Adipose tissue (tissue), 3 donors: Measurements from ENCODE around the gene ZCRB1. TPM values are rescaled to one million over a fixed set of nuclear protein-coding genes. Genes with fewer than 3 reads are reported as not detected.

ENCODE experiments used
- H3K27ac ChIP-seq: one replicate; pipeline ENCODE4 v1.5.1; 2013; ENCODE audit warnings: low read depth, low read length
- WGBS, 3 donors: extraction: QIAGEN DNeasy Blood & Tissue Kit; methylation state at CpG; one replicate each; pipeline ENCODE4 v1.1.7; 2013; 5-methylcytosine and 5-hydroxymethylcytosine counted together
- polyA plus RNA-seq, 3 donors: library from polyadenylated mRNA; stranded (reverse); fragments of 200-250 nt; gene quantifications; one replicate each; pipeline ENCODE4 v1.2.3, GENCODE V29; 2013
- donor health status: healthy with polysubstance abuse.
- donor health status: Bipolar disorder and iron deficiency.
- donor health status: healthy.

ZCRB1 gene
- polyA plus RNA-seq, 3 donors = 17.7 to 60.2 (median 27.5) TPM

DNA sequence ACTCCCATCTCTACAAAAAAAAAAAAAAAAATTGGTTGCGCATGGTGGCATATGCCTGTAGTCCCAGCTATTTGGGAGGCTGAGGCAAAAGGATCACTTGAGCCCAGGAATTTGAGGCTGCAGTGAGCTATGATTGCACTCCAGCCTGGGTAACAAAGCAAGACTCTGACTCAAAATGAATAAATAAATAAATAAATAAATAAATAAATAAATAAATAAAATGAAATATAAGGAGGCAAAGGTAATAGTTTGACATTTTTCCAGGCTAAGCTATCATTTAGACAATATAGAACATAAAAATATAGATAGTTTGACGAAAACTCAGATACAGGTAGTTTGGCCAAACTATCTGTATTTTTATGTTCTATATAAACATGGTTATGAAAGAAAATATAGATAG is 40.5 kb downstream of the ZCRB1 start:
- no peak overlapping the region for H3K27ac ChIP-seq
- 96 to 98% (median 97%) methylated on average over 2 of the region's 2 CpGs for WGBS, 3 donors

DNA sequence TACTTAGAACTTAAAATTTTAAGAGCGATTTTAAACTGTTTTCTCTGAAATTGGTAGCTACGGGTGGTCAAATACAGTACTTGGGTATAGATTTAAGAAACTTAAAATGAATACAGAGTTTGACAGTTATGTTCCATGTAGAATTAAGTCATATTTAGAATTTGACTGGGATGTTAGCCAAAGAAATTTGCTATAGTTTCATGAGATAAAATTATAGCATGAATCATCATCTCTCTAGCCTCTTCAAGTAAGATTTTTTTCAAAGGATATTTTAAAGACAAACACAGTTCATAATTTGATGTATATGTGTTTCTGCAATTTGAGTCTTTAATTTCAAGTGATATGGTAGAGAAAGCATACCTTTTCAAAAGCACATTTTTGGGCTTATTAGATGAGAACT is 41.0 kb downstream of the ZCRB1 start:
- H3K27ac ChIP-seq = no peak overlapping the region
- 79 to 80% (median 80%) methylated on average over 2 of the region's 2 CpGs for WGBS, 3 donors

DNA sequence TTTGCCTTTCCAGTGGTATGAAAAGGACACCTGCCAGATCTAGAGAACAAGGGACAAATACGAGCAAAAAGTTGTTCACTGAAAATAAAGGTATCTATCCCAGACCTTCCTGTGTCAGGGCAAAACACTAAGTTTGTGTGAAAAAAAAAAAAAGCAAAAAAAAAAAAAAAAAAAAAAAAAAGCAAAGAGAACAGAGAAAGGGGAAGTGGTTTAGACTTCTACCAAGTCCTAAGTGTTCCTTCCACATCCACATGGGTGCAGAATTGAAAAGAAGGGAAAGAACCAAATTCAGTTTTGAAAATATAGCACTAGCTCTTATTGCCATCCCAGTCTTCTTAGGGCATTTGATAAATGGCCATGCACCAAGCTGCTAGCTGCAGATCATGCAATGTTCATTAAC is 41.7 kb downstream of the ZCRB1 start:
- WGBS, 3 donors = 55 to 89% (median 55%) methylated on average over 1 of the region's 1 CpG

DNA sequence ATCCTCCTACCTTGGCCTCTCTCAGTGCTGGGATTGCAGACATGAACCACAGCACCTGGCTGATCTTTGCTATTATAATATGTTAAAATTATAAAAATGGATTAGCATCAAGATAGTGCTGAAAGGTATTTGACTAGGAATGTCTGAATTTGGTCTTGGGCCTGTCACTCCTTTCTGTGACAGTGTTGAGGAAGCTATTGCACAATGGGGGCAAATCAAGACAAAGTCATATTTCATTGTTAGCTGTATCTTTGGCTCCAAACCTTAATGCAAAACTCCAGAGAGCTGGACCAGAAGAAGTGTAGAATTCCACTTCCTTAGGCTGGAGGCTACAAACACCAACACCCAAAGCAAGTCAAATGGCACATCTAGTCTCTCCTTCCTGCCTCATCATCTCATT is 42.2 kb downstream of the ZCRB1 start:
- no peak overlapping the region for H3K27ac ChIP-seq

More for the DNA sequence above, 41.7 kb downstream of the ZCRB1 start:
- no peak overlapping the region for H3K27ac ChIP-seq

DNA sequence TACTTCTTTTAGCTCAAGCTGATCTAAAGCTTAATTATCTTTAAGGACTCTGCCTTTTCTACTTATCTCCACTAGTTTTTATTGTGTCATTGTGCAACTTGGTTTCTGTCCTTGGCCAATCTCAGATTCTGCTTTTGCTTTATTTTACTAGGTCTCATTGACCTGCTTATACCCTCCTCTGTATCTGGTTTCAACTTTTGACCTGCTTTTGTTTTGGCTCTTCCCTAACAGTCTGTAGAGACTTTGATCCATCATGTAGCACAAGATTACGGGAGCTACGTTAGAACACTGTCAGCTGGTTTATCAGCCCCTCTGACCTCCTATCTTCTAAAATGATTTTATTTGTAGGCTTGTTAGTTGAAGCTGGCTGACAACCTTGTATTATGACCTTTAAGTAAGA is 43.6 kb downstream of the ZCRB1 start:
- WGBS, 3 donors = 54 to 81% (median 74%) methylated on average over 2 of the region's 2 CpGs
- H3K27ac ChIP-seq = no peak overlapping the region

DNA sequence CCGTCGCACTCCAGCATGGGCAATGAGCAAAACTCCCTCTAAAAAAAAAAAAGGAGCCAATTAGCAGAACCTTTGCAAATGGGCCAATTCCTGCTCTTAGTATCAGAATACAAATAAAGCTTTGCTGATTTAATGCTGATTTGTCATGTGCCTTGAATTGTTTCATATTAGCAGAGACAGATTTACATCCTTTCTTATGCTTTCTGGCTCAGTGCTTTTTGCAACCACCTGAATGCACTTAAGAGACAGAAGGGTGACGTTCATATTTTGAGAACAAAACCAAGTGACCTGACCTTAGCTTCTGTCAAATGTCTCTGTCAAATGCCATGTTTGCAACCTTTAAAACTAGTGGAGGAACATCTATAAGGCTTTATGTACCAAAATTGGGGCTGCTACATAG is 44.0 kb downstream of the ZCRB1 start:
- 69 to 86% (median 82%) methylated on average over 3 of the region's 3 CpGs for WGBS, 3 donors
- no peak overlapping the region for H3K27ac ChIP-seq

DNA sequence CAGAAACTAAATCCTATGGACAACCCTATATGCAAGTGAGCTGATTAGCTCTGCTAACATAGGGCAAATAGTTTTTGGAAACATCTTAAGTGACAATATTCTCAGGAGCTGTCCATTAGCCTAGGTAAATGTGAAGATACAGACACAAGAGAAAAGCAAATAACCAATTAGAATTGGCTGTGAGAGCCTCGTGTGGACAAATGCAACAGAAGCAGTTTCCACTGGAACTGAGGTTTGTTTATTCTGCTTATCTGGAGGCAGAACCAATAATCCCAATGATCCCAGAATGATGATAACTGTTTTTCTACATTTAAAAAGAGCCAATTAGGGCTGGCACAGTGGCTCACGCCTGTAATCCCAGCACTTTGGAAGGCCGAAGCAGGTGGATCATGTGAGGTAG is 44.6 kb downstream of the ZCRB1 start:
- WGBS, 3 donors = 21 to 62% (median 52%) methylated on average over 3 of the region's 3 CpGs
- no peak overlapping the region for H3K27ac ChIP-seq

DNA sequence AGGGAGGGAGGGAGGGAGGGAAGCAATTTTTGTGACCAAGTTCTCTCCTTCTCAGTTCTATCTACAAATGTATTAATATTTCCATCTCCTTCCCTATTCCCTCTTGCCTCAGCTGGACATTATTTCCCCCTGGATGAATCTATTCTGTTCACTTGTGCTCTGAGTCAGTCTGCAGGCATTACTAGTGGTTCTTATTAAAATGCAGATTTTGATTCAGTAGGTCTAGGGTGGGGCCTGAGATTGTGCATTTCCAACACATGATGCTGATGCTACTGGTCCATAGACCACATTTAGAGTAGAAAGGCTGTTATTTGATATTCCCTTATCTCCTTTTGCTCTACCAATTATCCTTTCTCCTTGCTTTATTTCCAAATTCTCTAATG is 47.8 kb downstream of the ZCRB1 start:
- H3K27ac ChIP-seq = no peak overlapping the region

DNA sequence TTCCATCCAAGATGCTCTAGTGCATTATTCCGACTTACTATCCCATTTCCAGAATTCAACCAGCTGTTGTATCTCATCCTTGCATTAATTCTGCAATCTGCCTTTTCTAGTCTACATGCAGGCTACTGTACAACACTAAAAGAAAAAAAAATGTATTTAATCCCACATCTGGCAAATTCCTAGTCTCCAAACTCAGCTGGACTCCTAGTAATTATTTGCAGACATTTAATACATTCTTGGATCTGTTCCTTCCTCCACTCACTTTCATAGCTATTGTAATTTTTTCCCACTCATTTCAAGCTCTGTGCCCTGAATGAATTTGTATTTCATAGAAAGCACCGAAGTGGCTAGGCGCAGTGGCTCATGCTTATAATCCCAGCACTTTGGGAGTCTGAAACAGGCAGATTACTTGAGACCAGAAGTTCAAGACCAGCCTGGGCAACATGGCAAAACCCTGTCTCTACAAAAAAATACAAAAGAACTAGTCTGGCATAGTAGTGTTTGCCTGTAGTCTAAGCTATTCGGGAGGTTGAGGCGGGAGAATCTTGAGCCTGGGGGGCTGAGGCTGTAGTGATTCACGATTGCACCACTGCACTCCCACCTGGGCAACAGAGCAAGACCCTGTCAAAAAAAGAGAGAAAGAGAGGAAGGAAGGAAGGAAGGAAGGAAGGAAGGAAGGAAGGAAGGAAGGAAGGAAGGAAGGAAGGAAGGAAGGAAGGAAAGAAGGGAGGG is 48.3 kb downstream of the ZCRB1 start:
- 72 to 82% (median 75%) methylated on average over 6 of the region's 6 CpGs for WGBS, 3 donors
- no peak overlapping the region for H3K27ac ChIP-seq

DNA sequence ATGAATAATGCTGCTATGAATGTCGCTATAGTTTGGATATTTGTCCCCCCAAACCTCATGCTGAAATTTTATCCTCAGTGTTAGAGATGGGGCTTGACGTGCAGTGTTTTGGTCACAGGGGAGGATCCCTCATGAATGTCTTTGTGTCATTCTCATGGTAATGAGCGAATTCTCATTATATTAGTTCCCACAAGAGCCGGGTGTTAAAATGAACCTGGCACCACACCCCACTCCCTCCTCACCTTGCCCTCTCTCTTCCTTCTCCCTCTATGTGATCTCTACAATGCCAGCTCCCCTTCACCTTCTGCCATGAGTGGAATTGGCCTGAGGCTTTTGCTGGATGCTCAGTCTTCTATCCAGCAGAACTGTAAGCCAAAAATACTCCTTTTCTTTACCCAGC is 50.4 kb downstream of the ZCRB1 start:
- no peak overlapping the region for H3K27ac ChIP-seq
- 92 to 96% (median 95%) methylated on average over 4 of the region's 4 CpGs for WGBS, 3 donors

DNA sequence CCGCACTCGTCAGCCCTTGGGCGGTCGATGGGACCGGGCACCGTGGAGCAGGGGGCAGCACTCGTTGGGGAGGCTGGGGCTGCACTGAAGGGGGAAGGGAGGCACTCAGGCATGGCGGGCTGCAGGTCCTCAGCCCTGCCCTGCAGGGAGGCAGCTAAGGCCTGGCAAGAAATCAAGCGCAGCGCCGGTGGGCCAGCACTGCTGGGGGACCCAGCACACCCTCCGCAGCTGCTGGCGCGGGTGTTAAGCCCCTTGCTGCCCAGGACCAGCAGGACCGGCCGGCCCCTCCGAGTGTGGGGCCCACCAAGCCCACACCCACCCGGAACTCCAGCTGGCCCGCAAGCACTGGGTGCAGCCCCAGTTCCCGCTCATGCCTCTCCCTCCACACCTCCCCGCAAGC is 52.2 kb downstream of the ZCRB1 start:
- no peak overlapping the region for H3K27ac ChIP-seq
- WGBS, 3 donors = 92 to 99% (median 95%) methylated on average over 13 to 21 of the region's 21 CpGs

DNA sequence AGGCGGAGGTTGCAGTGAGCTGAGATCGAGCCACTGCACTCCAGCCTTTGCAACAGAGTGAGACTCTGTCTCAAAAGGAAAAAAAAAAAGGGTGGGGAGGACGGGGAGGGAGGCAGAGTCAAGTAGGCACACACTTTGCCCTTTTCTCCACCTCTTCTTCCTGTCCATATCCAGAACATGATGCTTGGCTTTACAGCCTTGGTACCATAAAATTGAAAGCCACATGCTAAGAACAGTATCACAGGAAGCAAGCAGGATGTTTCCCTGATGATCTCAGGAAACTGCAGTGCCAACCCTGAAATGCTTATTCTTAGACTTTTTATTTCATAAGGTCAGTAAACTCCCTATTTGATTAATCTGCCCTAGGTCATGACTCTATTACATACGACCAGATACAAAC is 55.3 kb downstream of the ZCRB1 start:
- WGBS, 3 donors = 53 to 64% (median 53%) methylated on average over 4 of the region's 4 CpGs
- no peak overlapping the region for H3K27ac ChIP-seq

DNA sequence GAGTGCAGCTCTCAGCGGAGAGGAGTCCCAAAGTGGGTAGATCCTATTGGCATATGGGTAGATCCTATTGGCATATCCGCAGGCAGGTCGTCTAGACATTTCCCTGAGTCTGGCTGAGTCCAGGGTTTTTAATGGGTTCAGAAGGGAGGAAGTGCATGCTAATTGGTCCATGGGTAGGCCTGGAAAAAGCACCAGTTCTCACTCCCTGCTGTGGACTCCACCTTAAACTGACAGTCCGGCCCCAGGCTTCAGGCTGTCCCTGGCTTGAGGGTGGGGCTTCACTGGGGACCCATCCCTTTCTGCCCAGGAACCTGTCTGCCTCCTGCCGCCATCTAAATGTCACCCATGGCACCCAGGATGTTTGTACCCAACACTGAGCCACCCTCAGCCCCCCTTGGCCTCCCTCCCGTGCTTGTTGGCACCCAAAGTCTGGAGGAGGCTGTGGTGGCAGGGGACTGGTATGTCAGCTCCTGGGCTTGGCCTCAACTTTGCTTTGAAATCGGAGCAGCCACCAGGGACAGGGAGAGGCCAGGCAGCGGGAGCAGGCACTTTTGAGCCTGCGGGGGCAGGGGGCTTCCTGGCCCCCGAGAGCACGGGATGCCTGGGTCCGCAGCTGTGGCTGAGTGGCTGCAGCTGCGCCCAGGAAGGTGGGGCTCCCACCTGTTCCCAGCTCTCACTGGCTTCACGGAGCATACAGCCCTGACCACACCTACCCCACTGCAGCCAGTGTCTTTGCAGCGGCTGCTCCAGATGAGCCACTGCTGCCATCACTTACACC is 58.3 kb downstream of the ZCRB1 start:
- WGBS, 3 donors = 88 to 89% (median 88%) methylated on average over 15 of the region's 15 CpGs

DNA sequence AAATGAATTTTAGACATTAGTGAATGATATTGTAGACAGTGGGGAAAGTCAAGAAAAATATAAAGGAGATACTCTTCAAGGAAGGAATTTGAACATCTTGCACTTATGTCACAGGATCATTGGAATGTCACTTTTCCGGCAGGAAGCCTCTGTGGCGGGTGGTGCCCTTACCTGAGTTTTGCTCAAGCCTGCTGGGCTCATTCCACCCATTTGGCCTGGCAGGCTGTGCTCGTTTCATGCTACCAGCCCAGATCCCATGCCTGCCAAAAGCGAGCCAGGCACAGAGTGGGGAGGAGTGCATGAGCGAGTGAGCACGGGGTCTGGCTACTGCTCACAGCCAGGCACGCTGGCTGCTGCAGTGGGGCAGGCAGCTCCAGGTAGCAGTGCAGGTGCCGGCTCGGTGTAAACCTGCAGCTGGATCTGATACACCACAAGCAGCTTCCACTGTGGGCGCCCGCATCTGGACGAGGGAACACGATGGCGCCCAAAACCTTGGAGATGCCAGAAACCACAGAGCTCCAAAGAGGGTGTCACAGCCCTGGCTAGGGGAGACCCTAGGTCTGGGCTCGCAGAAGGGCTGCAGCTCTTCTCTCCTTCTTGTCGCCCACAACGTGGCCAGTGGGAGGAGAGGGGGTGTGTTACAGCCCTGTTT is 59.2 kb downstream of the ZCRB1 start:
- WGBS, 3 donors = 91 to 96% (median 95%) methylated on average over 16 to 17 of the region's 17 CpGs
- H3K27ac ChIP-seq = no peak overlapping the region

More for the DNA sequence above, 58.3 kb downstream of the ZCRB1 start:
- no peak overlapping the region for H3K27ac ChIP-seq

DNA sequence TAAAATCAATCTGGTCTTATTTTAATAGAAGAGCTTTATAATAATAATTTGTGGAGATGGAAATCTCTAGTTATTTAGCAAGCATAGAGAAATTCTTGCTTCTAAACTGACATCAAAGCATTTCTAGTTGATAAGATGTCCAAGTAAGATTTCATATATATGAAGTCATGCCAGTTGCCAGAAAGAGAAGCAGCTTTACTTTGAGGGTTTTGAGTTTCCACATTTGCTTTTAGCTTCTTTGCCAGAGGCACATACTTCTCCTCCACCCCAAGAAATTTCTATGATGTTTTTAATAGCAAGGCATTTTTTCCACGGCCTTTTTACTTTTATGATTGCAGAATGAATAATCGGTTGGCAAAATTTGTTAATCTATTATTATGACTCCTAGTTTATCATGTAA is 63.6 kb downstream of the ZCRB1 start:
- WGBS, 3 donors = 79 to 89% (median 80%) methylated on average over 2 of the region's 2 CpGs
- no peak overlapping the region for H3K27ac ChIP-seq

Other genes with a start within 250 kb of the ZCRB1 start
- 1 to 10 TPM; 2.1 to 6.2 (median 3.4) TPM for gene GXYLT1, start 181.2 kb downstream of the ZCRB1 start, polyA plus RNA-seq
- 10 to 100 TPM in 1 of 3 donors, 1 to 10 TPM in 2; 4.4 to 12.8 (median 8.7) TPM for gene YAF2, start 87.8 kb downstream of the ZCRB1 start, polyA plus RNA-seq
- 10 to 100 TPM; 12.5 to 30.5 (median 26.8) TPM for gene PPHLN1, start 73 bp upstream of the ZCRB1 start, polyA plus RNA-seq